ENCODE data around the gene GSG1L. TPM values are rescaled to one million over a fixed set of nuclear protein-coding genes. Genes with fewer than 3 reads are reported as not detected.

The GSG1L gene
- total and polyA plus RNA-seq, 4 donors = not detected

DNA sequence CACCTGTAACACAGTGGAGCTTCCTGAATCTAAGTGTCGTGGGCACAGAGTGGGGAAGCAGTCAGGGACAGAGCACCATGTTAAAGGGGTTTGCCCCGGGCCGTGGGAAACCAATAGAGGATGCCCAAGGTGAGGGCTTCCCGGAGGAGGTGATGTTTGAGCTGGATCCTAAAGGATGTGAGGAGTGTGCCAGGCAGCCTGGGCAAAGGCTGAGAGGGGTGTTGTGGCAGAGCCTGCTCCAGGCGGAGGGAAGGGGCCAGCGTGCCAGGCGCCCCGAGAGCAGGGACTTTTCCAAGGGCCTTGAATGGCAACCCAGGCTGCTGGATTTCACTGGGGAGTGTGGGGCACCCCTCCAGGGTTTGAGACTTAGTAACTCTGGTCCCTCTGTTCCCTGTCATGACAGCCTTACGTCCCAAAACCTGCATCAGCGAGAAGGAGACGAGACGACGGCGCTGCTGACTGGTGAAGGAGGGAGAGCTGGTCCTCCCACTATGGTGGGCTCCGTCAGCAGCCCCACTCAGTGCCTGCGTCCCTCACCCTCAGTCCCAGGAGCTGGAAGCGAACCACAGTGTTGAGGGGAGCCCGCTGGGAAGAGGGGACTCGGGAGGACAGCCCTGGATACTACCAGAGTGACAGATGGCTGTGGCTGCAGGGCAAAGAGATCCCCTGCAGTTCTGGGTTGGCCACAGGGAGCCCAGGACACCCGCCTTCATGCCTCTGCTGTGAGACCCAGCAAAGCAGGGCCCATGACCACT is 285.2 kb downstream of the GSG1L start:
- Histone ChIP-seq H3K9ac (ENCODE audit: low read depth in 1 of 2, low read length in 2 of 2) (no peak overlapping the region), H3K4me1 (ENCODE audit: control insufficient read depth in 4 of 4, insufficient read depth in 4 of 4, low read length in 3 of 4) (no peaks in the 10 kb centered on the region), H3K27ac (ENCODE audit: low read depth in 1 of 2, low read length in 2 of 2) (no peak overlapping the region), H3K9me3 (ENCODE audit: control insufficient read depth in 4 of 4, low read length in 3 of 4) (no peaks in the 10 kb centered on the region), H3K36me3 (ENCODE audit: control insufficient read depth in 4 of 4, insufficient read depth in 3 of 4, low read depth in 1 of 4, low read length in 3 of 4) (peaks cover 0 to 3% (median 1%) of the 10 kb centered on the region in 4 donors), H3K4me3 (ENCODE audit: low read depth in 1 of 3, low read length in 3 of 3) (no peak overlapping the region), H3K27me3 (ENCODE audit: control insufficient read depth in 4 of 4, insufficient read depth in 4 of 4, low read length in 3 of 4) (no peaks in the 10 kb centered on the region)
- TF ChIP-seq, protein P1, sequence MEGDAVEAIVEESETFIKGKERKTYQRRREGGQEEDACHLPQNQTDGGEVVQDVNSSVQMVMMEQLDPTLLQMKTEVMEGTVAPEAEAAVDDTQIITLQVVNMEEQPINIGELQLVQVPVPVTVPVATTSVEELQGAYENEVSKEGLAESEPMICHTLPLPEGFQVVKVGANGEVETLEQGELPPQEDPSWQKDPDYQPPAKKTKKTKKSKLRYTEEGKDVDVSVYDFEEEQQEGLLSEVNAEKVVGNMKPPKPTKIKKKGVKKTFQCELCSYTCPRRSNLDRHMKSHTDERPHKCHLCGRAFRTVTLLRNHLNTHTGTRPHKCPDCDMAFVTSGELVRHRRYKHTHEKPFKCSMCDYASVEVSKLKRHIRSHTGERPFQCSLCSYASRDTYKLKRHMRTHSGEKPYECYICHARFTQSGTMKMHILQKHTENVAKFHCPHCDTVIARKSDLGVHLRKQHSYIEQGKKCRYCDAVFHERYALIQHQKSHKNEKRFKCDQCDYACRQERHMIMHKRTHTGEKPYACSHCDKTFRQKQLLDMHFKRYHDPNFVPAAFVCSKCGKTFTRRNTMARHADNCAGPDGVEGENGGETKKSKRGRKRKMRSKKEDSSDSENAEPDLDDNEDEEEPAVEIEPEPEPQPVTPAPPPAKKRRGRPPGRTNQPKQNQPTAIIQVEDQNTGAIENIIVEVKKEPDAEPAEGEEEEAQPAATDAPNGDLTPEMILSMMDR (IDR thresholded peaks at IDR 0.05; ENCODE audit: low read depth, low read length, missing input control) = no peak
- TF ChIP-seq, protein P2, sequence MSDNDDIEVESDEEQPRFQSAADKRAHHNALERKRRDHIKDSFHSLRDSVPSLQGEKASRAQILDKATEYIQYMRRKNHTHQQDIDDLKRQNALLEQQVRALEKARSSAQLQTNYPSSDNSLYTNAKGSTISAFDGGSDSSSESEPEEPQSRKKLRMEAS (IDR thresholded peaks at IDR 0.05) = no peak
- TF ChIP-seq RXRA (IDR thresholded peaks at IDR 0.05) (no peak), RAD21 (IDR thresholded peaks at IDR 0.05) (no peak), EGR1 (IDR thresholded peaks at IDR 0.05; ENCODE audit: low read depth in 2 of 2) (no peak), FOXA1 (IDR thresholded peaks at IDR 0.05) (no peak), YY1 (IDR thresholded peaks at IDR 0.05) (no peak), HNF4G (IDR thresholded peaks at IDR 0.05) (no peak), SP1 (IDR thresholded peaks at IDR 0.05) (no peak), GABPA (IDR thresholded peaks at IDR 0.05 in 1 of 2, conservative IDR thresholded peaks at IDR 0.05 in 1 of 2) (no peak), JUND (IDR thresholded peaks at IDR 0.05) (no peak), NR2F2 (IDR thresholded peaks at IDR 0.05) (no peak), ZBTB33 (IDR thresholded peaks at IDR 0.05) (no peak)
- no peak for DNase-seq (ENCODE audit: low spot score)
- WGBS = 95% methylated on average over 20 of the region's 20 CpGs

- Histone ChIP-seq H3K9ac (ENCODE audit: low read depth in 1 of 2, low read length in 2 of 2) (no peak overlapping the region), H3K27ac (ENCODE audit: low read depth in 1 of 2, low read length in 2 of 2) (no peak overlapping the region), H3K36me3 (ENCODE audit: control insufficient read depth in 4 of 4, insufficient read depth in 3 of 4, low read depth in 1 of 4, low read length in 3 of 4) (peaks cover 0 to 4% (median 1%) of the 10 kb centered on the region in 4 donors), H3K9me3 (ENCODE audit: control insufficient read depth in 4 of 4, low read length in 3 of 4) (no peaks in the 10 kb centered on the region), H3K4me1 (ENCODE audit: control insufficient read depth in 4 of 4, insufficient read depth in 4 of 4, low read length in 3 of 4) (no peaks in the 10 kb centered on the region), H3K27me3 (ENCODE audit: control insufficient read depth in 4 of 4, insufficient read depth in 4 of 4, low read length in 3 of 4) (no peaks in the 10 kb centered on the region), H3K4me3 (ENCODE audit: low read depth in 1 of 3, low read length in 3 of 3) (no peak overlapping the region)
- WGBS = 93% methylated on average over 13 of the region's 13 CpGs
- TF ChIP-seq REST (IDR thresholded peaks at IDR 0.05) (no peak), ZBTB33 (IDR thresholded peaks at IDR 0.05) (no peak), GABPA (IDR thresholded peaks at IDR 0.05 in 1 of 2, conservative IDR thresholded peaks at IDR 0.05 in 1 of 2) (no peak), YY1 (IDR thresholded peaks at IDR 0.05) (no peak), TAF1 (conservative IDR thresholded peaks at IDR 0.05) (no peak), NR2F2 (IDR thresholded peaks at IDR 0.05) (no peak), RXRA (IDR thresholded peaks at IDR 0.05) (no peak), JUND (IDR thresholded peaks at IDR 0.05) (no peak), SP1 (IDR thresholded peaks at IDR 0.05) (no peak), HNF4G (IDR thresholded peaks at IDR 0.05) (no peak), FOXA1 (IDR thresholded peaks at IDR 0.05) (no peak), FOXA2 (IDR thresholded peaks at IDR 0.05) (no peak), HNF4A (conservative IDR thresholded peaks at IDR 0.05) (no peak)
- TF ChIP-seq, protein P2 (IDR thresholded peaks at IDR 0.05) = no peak
- TF ChIP-seq, protein P3, sequence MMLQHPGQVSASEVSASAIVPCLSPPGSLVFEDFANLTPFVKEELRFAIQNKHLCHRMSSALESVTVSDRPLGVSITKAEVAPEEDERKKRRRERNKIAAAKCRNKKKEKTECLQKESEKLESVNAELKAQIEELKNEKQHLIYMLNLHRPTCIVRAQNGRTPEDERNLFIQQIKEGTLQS (IDR thresholded peaks at IDR 0.05) = no peak
- TF ChIP-seq, protein P1 (IDR thresholded peaks at IDR 0.05; ENCODE audit: low read depth, low read length, missing input control) = no peak
- DNase-seq (ENCODE audit: low spot score) = no peak
Measured at GRCh38 chr16:27777527-27777926, 286.0 kb downstream of the GSG1L start.
